Activated effector memory CD4-positive, alpha-beta T cell treated with Interleukin-2 at 50 U/mL for 16 hours (primary cell): ENCODE results near the gene EMC1.
"Not testable (repeated sequence)": the region's sequence is repeated elsewhere in the genome, so short reads cannot be mapped to it uniquely, and the experiment has no call there.

Experiments used
- DNase-seq: peaks from one replicate; pipeline ENCODE4 v3.0.0-alpha.2; 2020

Gene EMC1

GRCh38 chr1:19251305-19252196 lies at the start of gene EMC1, which contains the start of gene MRTO4:
TSS of gene EMC1 (minus strand) at chr1:19251524. CDS start at chr1:19251509, 15 bp downstream.
TSS of gene MRTO4 (plus strand) at chr1:19251805. CDS start at chr1:19251836, 31 bp downstream.
- peak; percentile 88 for DNase-seq

- DNase-seq, result no peak
Observed at GRCh38 chr1:19300211-19300610, 48.9 kb upstream of the EMC1 start.

- DNase-seq, result no peak
Observed at GRCh38 chr1:19294638-19295037, 43.3 kb upstream of the EMC1 start.

GRCh38 chr1:19289244-19289643 lies 37.9 kb upstream of the EMC1 start:
- DNase-seq, result no peak

- peak; percentile 51 for DNase-seq
Observed at GRCh38 chr1:19288324-19289241, 37.3 kb upstream of the EMC1 start, which contains the start of gene AKR7A3. TSS of gene AKR7A3 (minus strand) at chr1:19288770. CDS start at chr1:19288709, 61 bp downstream.

- DNase-seq, result no peak
Observed at GRCh38 chr1:19287436-19288185, 36.3 kb upstream of the EMC1 start.

- not testable (repeated sequence) for DNase-seq
Observed at GRCh38 chr1:19285807-19286206, 34.5 kb upstream of the EMC1 start.

- DNase-seq, result not testable (repeated sequence)
Observed at GRCh38 chr1:19285366-19285765, 34.0 kb upstream of the EMC1 start.

- no peak for DNase-seq
Observed at GRCh38 chr1:19284881-19285280, 33.6 kb upstream of the EMC1 start.

GRCh38 chr1:19283891-19284290 lies 32.6 kb upstream of the EMC1 start:
- no peak for DNase-seq

GRCh38 chr1:19274636-19275035 lies 23.3 kb upstream of the EMC1 start:
- no peak for DNase-seq

GRCh38 chr1:19273844-19274531 lies 22.7 kb upstream of the EMC1 start:
- DNase-seq, result not testable (repeated sequence)

GRCh38 chr1:19273106-19273843 lies 22.0 kb upstream of the EMC1 start:
- DNase-seq, result no peak

GRCh38 chr1:19272064-19272463 lies 20.7 kb upstream of the EMC1 start:
- DNase-seq, result no peak

GRCh38 chr1:19270343-19270730 lies 19.0 kb upstream of the EMC1 start:
- DNase-seq, result not testable (repeated sequence)

- DNase-seq, result not testable (repeated sequence)
Observed at GRCh38 chr1:19269427-19270342, 18.4 kb upstream of the EMC1 start.

GRCh38 chr1:19268445-19268844 lies 17.1 kb upstream of the EMC1 start:
- DNase-seq, result no peak

- no peak for DNase-seq
Observed at GRCh38 chr1:19262744-19263143, 11.4 kb upstream of the EMC1 start.

- no peak for DNase-seq
Observed at GRCh38 chr1:19262047-19262446, 10.7 kb upstream of the EMC1 start.
